HS-5 (cell line): ENCODE measurements around the gene CCDC91.
"Not testable (repeated sequence)": the region's sequence is repeated elsewhere in the genome, so short reads cannot be mapped to it uniquely, and the experiment has no call there.

Experiments
- DNase-seq: peaks from one replicate; pipeline ENCODE4 v3.0.0-alpha.2; 2012; ENCODE audit warnings: low read depth

Gene CCDC91

GRCh38 chr12:28292699-28293098 lies 102.4 kb downstream of the CCDC91 start:
- no peak for DNase-seq

DNA sequence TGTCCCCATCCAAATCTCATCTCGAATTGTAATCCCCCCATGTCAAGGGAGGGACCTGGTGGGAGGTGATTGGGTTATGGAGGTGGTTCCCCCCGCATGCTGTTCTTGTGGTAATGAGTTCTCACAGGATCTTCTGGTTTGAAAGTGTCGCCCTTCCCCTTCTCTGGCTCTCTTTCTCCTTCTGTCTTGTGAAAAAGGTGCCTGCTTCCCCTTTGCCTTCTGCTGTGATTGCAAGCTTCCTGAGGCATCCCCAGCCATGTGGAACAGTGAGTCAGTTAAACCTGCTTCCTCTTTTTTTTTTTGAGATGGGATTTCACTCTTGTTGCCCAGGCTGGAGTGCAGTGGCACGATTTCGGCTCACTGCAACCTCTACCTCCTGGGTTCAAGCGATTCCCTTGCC lies 104.0 kb downstream of the CCDC91 start:
- DNase-seq: no peak

- DNase-seq: no peak
Measured at GRCh38 chr12:28296287-28296686, 106.0 kb downstream of the CCDC91 start.

GRCh38 chr12:28303192-28303591 lies 112.9 kb downstream of the CCDC91 start:
- no peak for DNase-seq

GRCh38 chr12:28306535-28306934 lies 116.3 kb downstream of the CCDC91 start:
- DNase-seq: no peak

DNA sequence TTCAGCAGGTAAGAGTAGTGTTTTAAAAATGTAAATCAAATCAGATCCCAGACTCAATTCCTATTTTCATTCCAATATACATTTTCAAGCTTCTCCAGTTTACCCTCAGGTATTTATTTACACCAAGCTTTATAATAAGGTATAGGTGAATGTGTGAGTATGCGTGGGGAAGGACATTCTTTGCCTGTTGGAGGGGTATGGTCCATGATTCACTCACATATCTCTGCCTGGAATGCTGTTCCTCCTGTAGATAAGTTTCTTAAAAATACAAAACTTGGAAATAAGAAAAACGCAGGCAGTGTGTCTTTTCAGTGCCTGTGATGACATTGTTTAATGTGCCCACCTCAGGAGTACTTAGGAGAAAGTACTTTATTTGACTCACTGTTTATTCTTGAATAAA lies 118.6 kb downstream of the CCDC91 start:
- no peak for DNase-seq

DNA sequence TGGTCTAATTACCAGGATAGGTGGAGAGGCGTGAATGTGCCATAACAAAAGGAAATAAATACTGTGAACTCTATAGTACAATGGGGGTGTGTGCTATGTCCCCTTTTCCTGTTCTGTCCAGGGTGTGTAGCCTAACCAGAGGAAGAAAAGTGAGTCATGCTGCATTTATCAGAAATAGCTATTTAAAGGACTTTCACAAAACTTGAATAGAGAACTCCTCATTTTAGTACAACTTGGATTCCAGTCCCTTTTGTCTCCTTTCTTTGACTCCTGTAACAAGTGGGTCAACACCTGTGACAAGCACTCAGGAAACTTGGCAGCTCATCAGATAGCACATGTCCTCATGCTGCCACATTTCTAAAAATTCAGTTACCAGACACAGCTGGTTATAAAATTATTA lies 123.4 kb downstream of the CCDC91 start:
- DNase-seq: no peak

- no peak for DNase-seq
Measured at GRCh38 chr12:28316049-28316448, 125.8 kb downstream of the CCDC91 start.

DNA sequence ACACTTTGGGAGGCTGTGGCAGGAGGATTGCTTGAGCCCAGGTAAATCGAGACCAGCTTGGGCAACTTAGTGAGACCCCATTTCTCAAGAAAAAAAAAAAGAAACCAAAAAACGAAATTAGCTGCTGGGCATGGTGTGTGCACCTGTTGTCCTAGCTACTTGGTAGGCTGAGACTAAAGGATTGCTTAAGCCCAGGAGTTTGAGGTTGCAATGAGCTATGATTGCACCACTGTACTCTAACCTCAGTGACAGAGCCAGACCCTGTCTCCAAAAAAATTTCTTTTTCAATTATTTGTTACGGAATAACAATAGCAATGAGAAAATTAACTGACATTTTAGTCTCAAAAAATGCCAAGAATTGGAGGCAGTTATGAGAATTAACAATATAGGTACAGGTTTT lies 128.0 kb downstream of the CCDC91 start:
- DNase-seq: no peak

- no peak for DNase-seq
Measured at GRCh38 chr12:28320353-28320752, 130.1 kb downstream of the CCDC91 start.

DNA sequence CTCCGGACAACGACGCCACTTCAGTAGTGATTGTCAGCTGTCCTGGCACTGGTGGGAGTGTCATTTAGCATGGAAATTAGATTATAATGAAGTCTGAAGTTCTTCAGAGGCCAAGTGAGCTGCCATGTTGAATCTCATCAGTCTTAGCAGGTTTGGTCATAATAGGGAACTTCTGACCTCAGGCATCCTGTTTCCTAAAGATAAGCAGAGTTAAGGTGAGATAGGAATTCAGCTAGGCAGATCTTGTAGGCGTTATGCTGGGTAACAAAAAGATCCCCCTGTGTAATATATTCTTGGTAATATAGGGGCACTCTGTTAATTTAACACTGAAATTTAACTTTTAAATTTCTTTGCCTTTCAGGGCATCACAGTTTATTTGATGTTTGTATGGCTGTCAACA lies 137.5 kb downstream of the CCDC91 start:
- no peak for DNase-seq

- DNase-seq: no peak
Measured at GRCh38 chr12:28328967-28329366, 138.7 kb downstream of the CCDC91 start.

DNA sequence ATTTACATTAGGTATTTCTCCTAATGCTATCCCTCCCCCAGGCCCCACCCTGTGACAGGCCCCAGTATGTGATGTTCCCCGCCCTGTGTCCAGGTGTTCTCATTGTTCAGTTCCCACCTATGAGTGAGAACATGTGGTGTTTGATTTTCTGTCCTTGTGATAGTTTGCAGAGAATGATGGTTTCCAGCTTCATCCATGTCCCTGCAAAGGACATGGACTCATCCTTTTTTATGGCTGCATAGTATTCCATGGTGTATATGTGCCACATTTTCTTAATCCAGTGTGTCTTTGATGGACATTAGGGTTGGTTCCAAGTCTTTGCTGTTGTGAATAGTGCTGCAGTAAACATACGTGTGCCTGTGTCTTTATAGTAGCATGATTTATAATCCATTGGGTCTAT lies 139.5 kb downstream of the CCDC91 start:
- DNase-seq: not testable (repeated sequence)

- not testable (repeated sequence) for DNase-seq
Measured at GRCh38 chr12:28330232-28330631, 140.0 kb downstream of the CCDC91 start.

DNA sequence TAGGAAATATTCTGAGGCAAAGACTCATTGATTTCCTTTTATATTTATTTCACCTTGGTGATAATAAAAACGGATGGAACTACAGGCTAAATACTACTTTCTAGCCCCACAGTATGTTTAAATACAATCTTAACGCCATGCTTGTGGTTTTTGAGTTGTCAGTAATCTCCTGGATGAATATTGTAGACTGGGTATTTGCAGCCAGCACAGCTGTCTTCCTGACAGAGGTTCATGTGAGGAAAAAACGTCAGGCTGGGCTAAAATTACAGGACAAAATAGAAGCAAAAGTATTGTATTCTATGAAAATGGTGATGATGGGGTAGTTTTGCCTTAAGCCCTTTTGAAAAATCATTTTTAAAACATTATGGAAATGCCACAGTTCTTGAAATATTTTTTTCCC lies 140.9 kb downstream of the CCDC91 start:
- DNase-seq: no peak

- DNase-seq: peak; percentile 8
Measured at GRCh38 chr12:28340261-28341045, 150.2 kb downstream of the CCDC91 start.

- DNase-seq: no peak
Measured at GRCh38 chr12:28343713-28344112, 153.5 kb downstream of the CCDC91 start.

DNA sequence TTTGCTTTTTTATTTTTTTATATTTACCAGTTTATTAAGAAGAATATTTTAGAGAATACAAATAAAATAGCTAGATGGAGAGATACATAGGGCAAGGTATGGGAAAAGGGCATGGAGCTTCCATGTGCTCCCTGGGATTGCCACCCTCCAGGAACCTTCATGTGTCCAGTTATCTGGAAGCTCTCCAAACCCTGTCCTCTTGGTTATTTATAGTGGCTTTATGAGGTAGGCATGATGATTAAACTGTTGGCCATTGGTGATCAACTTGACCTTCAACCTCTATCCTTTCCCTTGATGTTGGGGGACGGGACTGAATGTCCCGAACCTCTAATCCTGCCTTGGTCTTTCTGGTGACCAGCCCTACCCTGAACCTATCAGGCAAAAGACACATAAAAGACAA lies 156.3 kb downstream of the CCDC91 start:
- no peak for DNase-seq

DNA sequence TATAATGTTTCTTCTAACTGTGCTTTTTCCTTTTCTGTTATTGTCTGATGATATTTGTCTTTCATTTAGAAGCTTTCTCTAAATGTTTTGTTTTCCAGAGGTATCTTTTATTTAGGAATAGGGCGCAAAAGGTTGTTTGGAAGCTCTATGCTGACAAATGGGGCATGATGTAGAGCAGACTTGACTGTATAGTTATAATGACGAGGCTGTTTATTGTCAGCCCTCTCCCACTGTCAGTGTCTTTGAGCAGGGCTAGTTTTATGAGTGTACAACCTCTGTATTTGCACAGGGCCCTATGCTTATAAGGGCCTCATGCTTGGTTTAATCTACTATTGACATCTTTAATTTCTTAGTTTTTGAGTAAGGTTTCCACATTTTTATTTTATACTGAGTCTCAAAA lies 158.9 kb downstream of the CCDC91 start:
- DNase-seq: no peak

GRCh38 chr12:28350502-28350901 lies 160.2 kb downstream of the CCDC91 start:
- no peak for DNase-seq

DNA sequence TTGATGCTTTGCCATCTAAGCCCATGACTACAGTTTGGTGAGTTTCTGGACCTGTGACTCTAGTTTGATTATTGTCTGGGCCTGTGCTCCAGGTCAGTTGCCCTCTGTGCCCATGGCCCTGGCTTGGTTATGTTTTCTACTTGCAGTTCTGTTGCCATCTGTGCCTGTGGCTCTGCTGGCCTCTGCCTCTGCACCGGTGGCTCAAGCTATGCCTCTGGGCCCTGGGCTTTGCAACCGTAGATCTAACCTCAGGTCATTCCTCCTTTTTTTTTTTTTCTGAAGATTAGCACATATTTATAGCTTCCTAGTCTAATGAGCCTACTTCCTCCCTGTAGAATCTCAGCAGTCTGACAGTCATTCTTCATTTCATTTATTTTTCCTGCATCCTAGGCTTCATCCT lies 161.2 kb downstream of the CCDC91 start:
- no peak for DNase-seq

DNA sequence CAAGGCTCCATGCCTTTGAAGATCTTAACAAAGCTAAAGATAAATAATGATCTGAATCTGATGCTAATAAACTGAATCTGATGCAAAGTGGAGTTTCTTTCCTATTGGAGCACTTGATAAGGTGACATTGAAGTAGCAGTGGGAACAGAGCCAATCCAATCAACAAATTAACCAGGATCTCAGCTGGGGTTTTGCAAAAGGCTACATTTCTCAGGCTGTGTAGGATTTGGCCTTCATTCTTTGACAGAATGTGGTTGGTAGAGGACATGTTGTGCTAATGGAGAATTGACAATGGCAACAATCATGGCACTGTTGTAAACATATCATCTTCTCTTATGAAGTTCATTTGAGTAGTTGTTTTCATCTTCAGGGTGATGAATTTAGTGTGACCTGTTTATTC lies 164.9 kb downstream of the CCDC91 start:
- no peak for DNase-seq

DNA sequence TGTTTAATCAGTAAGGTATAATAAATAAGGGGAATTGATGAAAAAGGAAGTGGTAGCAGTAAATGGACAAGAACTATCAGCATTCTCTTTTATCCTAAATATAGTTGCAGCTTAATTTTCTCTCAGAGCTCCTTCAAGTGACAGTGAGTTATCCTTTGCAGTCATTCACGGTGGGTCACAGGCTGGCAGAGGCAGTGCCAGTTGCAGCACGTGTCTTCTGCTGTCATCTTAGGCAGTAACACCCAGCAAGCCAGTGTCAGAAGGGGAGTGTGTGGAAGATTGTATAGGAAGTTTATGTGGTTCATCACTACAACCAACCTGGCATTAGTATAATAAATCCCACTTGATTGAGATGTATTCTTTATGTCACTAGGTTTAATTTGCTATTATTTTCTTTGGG lies 170.0 kb downstream of the CCDC91 start:
- DNase-seq: no peak

GRCh38 chr12:28367326-28367725 lies 177.1 kb downstream of the CCDC91 start:
- DNase-seq: no peak
